K562 (cell line): ENCODE measurements around the gene GRWD1.

Experiments
- EZH2 ChIP-seq: IDR thresholded peaks from 2 replicates; pipeline ENCODE4 v1.6.1; 2012; ENCODE audit warnings: low read depth, mild to moderate bottlenecking, inconsistent platforms, low read length, borderline replicate concordance
- NCOR1 ChIP-seq: fragments of 450-650 bp; IDR thresholded peaks from 2 replicates; pipeline ENCODE4 v1.6.1; 2016; ENCODE audit warnings: mild to moderate bottlenecking, moderate library complexity
- SLC30A9 ChIP-seq: fragments of 250-450 bp; sonication (Bioruptor Pico); IDR thresholded peaks from 2 replicates; pipeline ENCODE4 v1.8.0; 2022; ENCODE audit warnings: mild to moderate bottlenecking, moderate library complexity

DNA sequence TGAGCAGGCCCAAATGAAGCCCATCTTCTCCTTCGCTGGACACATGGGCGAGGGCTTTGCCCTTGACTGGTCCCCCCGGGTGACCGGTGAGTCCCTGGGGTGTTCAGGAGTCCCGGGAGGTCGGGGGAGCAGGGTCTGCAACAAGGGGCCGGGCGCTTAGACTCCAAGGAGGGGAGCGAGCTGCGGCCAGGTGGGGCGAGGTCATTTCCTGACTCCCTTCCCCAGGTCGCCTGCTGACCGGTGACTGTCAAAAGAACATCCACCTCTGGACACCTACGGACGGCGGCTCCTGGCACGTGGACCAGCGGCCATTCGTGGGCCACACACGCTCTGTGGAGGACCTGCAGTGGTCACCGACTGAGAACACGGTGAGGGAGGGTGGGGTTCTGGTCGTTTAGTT, 4.7 kb downstream of the GRWD1 start:
- TF ChIP-seq SLC30A9 (CRISPR knock-in tag) (no peak), EZH2 (no peak), NCOR1 (no peak)
